Vagina (tissue), 2 donors: Measurements from ENCODE around the gene LTA.

Source experiments
- POLR2AphosphoS5 ChIP-seq, 2 donors: sonication (generic); formaldehyde crosslinking; IDR thresholded peaks; one replicate each; pipeline ENCODE4 v1.9.0; 2017; ENCODE audit warnings: antibody characterized with exemption in 2 of 2, mild to moderate bottlenecking in 2 of 2, low read depth in 1 of 2; ENCODE audit not compliant: insufficient read depth in 1 of 2
- TF ChIP-seq, protein P1 (sequence below), 3 experiments: fragments of 450-650 bp in 2 of 3; fragments of 200-600 bp in 1 of 3; sonication (generic) in 1 of 3; IDR thresholded peaks; one replicate each; pipeline ENCODE4 v1.5.1; 2017 to 2019; ENCODE audit warnings: antibody characterized with exemption in 3 of 3, mild to moderate bottlenecking in 2 of 3, moderate library complexity in 2 of 3

DNA sequence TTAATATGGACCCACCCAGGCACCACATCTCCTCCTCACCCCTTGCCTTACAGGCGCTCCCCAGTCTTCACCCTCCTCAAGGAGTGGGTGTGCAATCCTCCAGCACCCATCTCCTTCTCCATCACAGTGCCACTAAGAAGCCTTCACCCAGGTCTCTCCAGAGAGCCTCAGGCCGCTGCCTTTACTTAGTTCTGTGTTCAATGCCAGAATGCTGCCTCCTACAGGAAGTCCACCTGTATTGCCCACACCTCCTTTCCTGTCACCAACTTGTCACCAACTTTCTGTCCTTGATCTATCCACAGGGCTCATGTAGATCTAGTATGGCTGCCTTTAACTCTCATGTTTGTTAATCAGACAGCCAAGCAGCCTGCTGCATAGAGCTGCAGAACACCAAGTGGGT, 13.4 kb downstream of the LTA start:
- no peak for TF ChIP-seq POLR2AphosphoS5 (IDR thresholded peaks at IDR 0.05; ENCODE audit: insufficient read depth in 1 of 2, low read depth in 1 of 2)
- TF ChIP-seq, protein P1, sequence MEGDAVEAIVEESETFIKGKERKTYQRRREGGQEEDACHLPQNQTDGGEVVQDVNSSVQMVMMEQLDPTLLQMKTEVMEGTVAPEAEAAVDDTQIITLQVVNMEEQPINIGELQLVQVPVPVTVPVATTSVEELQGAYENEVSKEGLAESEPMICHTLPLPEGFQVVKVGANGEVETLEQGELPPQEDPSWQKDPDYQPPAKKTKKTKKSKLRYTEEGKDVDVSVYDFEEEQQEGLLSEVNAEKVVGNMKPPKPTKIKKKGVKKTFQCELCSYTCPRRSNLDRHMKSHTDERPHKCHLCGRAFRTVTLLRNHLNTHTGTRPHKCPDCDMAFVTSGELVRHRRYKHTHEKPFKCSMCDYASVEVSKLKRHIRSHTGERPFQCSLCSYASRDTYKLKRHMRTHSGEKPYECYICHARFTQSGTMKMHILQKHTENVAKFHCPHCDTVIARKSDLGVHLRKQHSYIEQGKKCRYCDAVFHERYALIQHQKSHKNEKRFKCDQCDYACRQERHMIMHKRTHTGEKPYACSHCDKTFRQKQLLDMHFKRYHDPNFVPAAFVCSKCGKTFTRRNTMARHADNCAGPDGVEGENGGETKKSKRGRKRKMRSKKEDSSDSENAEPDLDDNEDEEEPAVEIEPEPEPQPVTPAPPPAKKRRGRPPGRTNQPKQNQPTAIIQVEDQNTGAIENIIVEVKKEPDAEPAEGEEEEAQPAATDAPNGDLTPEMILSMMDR (IDR thresholded peaks at IDR 0.05): no peak
